ENCODE measurements around the gene MROH2A. TPM values are rescaled to one million over a fixed set of nuclear protein-coding genes. Genes with fewer than 3 reads are reported as not detected.
"Not testable (repeated sequence)": the region's sequence is repeated elsewhere in the genome, so short reads cannot be mapped to it uniquely, and the experiment has no call there.

MROH2A gene
- total RNA-seq, 4 donors from 2014 or later, result not detected

DNA sequence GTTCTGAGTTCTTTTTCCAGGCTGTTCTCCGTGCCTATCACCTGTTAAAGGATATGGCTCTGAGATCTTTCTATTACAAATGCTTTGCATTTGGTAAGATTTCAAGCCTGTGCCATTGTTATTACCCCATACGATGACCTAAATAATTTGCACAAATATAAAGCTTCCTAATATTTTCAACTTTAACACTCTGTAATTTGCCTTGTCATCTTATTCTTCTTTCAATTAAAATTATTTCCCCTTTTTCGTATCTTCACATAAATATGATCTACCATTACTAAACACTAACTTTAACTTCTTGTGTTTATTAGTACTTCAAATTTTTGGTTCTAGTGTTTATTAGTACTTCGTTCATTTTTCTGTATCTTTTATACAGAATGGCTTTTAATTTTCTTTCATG, 93.3 kb downstream of the MROH2A start:
- H3K27me3 ChIP-seq, result peaks cover 0 to 26% (median 2%) of the 10 kb centered on the region in 4 donors
- TF ChIP-seq POLR2AphosphoS5 (IDR thresholded peaks at IDR 0.05) (no peak), POLR2A (IDR thresholded peaks at IDR 0.05; ENCODE audit: low read depth) (no peak), EP300 (IDR thresholded peaks at IDR 0.05) (no peak)
- TF ChIP-seq, protein P1, sequence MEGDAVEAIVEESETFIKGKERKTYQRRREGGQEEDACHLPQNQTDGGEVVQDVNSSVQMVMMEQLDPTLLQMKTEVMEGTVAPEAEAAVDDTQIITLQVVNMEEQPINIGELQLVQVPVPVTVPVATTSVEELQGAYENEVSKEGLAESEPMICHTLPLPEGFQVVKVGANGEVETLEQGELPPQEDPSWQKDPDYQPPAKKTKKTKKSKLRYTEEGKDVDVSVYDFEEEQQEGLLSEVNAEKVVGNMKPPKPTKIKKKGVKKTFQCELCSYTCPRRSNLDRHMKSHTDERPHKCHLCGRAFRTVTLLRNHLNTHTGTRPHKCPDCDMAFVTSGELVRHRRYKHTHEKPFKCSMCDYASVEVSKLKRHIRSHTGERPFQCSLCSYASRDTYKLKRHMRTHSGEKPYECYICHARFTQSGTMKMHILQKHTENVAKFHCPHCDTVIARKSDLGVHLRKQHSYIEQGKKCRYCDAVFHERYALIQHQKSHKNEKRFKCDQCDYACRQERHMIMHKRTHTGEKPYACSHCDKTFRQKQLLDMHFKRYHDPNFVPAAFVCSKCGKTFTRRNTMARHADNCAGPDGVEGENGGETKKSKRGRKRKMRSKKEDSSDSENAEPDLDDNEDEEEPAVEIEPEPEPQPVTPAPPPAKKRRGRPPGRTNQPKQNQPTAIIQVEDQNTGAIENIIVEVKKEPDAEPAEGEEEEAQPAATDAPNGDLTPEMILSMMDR (IDR thresholded peaks at IDR 0.05), result no peak
- no peak for DNase-seq (ENCODE audit: extremely low spot score)
- no peaks in the 10 kb centered on the region for H3K4me1 ChIP-seq
- WGBS, result 61% methylated on average over 4 of the region's 4 CpGs
- H3K4me3 ChIP-seq, result no peak overlapping the region
- H3K36me3 ChIP-seq, result no peaks in the 10 kb centered on the region
- H3K27ac ChIP-seq (replicated peaks in 1 of 4), result no peak overlapping the region
- H3K9me3 ChIP-seq, result peaks cover 0 to 13% (median 2%) of the 10 kb centered on the region in 4 donors
- intact Hi-C loops (cut with DNase I), result no loop called here

DNA sequence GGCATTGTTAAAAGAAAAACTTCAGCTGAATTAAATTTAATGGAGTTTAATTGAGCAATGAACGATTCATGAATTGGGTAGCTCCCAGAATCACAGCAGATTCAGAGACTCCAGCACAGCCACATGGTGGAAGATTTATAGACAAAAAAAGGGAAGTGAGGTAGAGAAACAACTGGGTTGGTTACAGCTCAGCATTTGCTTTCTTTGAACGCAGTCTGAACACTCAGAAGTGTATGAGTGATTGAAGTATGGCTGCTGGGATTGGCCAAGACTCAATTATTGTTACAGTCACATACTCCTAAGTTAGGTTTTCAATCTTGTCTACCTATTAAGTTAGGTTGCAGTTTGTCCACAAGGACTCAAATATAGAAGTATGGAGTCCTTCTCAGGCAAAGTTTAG, 94.0 kb downstream of the MROH2A start:
- Histone ChIP-seq H3K27me3 (peaks cover 0 to 26% (median 2%) of the 10 kb centered on the region in 4 donors), H3K9me3 (peaks cover 0 to 20% (median 4%) of the 10 kb centered on the region in 4 donors)
- H3K36me3 ChIP-seq; intact Hi-C loops (cut with DNase I); H3K4me1 ChIP-seq; H3K27ac ChIP-seq (replicated peaks in 1 of 4); DNase-seq (ENCODE audit: extremely low spot score); H3K4me3 ChIP-seq: not testable (repeated sequence)
- WGBS, result 40% methylated on average over 2 of the region's 2 CpGs

DNA sequence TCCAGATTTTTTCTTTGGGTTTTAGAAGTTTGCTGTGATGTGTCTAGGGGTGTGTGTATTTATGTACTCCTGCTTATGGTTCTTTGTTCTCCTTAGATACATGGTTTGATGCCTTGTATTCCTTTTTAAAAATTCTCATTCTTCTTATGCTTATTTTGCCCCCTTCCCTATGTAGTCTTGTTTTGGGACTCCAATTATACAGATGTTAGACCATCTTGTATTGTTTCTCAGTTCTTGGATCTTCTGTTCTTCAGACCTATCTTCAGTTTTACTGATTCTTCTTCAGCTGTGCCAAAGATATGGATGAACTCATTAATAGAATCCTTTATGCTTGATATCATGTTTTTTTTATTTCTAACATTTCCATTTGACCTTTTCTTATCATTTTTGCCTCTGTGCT, 104.2 kb downstream of the MROH2A start:
- Histone ChIP-seq H3K4me3 (no peak overlapping the region), H3K36me3 (no peaks in the 10 kb centered on the region), H3K9me3 (peaks cover 0 to 19% (median 16%) of the 10 kb centered on the region in 4 donors), H3K27ac (replicated peaks in 1 of 4) (no peak overlapping the region), H3K4me1 (no peaks in the 10 kb centered on the region), H3K27me3 (peaks cover 0 to 8% (median 0%) of the 10 kb centered on the region in 4 donors)
- TF ChIP-seq EP300 (IDR thresholded peaks at IDR 0.05) (no peak), POLR2A (IDR thresholded peaks at IDR 0.05; ENCODE audit: low read depth) (no peak), POLR2AphosphoS5 (IDR thresholded peaks at IDR 0.05) (no peak)
- TF ChIP-seq, protein P1 (IDR thresholded peaks at IDR 0.05), result no peak
- intact Hi-C loops (cut with DNase I), result no loop called here
- DNase-seq (ENCODE audit: extremely low spot score), result no peak

Other genes starting within 250 kb of the MROH2A start
- gene USP40, start 211.5 kb upstream of the MROH2A start, total RNA-seq, result 10 to 100 TPM; 12.3 to 23.3 (median 20.1) TPM
- gene UGT1A8, start 160.7 kb upstream of the MROH2A start, total RNA-seq, result not detected
- not detected for gene UGT1A10, start 141.9 kb upstream of the MROH2A start, total RNA-seq
- not detected for gene UGT1A9, start 106.4 kb upstream of the MROH2A start, total RNA-seq
- under 1 TPM in 1 of 4 donors, not detected in 3; 0.42 TPM for gene UGT1A7, start 96.4 kb upstream of the MROH2A start, total RNA-seq
- not detected for gene UGT1A6, start 85.4 kb upstream of the MROH2A start, total RNA-seq
- gene UGT1A5, start 65.4 kb upstream of the MROH2A start, total RNA-seq, result not detected
- not detected for gene UGT1A4, start 59.6 kb upstream of the MROH2A start, total RNA-seq
- gene UGT1A3, start 49.3 kb upstream of the MROH2A start, total RNA-seq, result not detected
- not detected for gene UGT1A1, start 18.1 kb upstream of the MROH2A start, total RNA-seq
- under 1 TPM in 3 of 4 donors, not detected in 1; under 0.01 to 0.23 (median 0.19) TPM for gene HJURP, start 76.2 kb downstream of the MROH2A start, total RNA-seq
- not detected for gene TRPM8, start 139.0 kb downstream of the MROH2A start, total RNA-seq